GM12865 (cell line): ENCODE measurements around the gene SAP30.

Source experiments
- DNase-seq: peaks from one replicate; pipeline ENCODE4 v3.0.0; 2010; ENCODE audit warnings: low read depth
- H3K4me3 ChIP-seq: 2 replicates; pipeline ENCODE4 v1.5.1; 2011; ENCODE audit warnings: mild to moderate bottlenecking, low read depth, low read length, control low read depth
- CTCF ChIP-seq: IDR thresholded peaks from 2 replicates; pipeline ENCODE4 v1.5.1; 2011; ENCODE audit warnings: low read length, control low read depth, low read depth, inconsistent platforms; ENCODE audit not compliant: insufficient read depth; ENCODE audit errors: missing control alignments

Gene SAP30

GRCh38 chr4:173426064-173426463 lies 55.3 kb downstream of the SAP30 start:
- TF ChIP-seq CTCF, result no peak
- no peak for DNase-seq
- no peak overlapping the region for H3K4me3 ChIP-seq
